ENCODE results near the gene VSIR. TPM values are rescaled to one million over a fixed set of nuclear protein-coding genes. Genes with fewer than 3 reads are reported as not detected.

The VSIR gene
- total and polyA plus RNA-seq, 9 of the 15 experiments (the other 6 are each of a cell fraction or from before 2014, with no cell fraction given), result 0.14 to 20.5 (median 9.3) TPM

- peak in 1 of 3 experiments; percentile 37; a peak in 1 of 6 replicates for TF ChIP-seq ZBTB11 (CRISPR knock-in tag; IDR thresholded peaks at IDR 0.05)
- peak; percentile 90; the same call in 1 of the 2 replicates for TF ChIP-seq RREB1 (CRISPR knock-in tag; IDR thresholded peaks at IDR 0.05)
- TF ChIP-seq ZNF140 (CRISPR knock-in tag; IDR thresholded peaks at IDR 0.05), result no peak
- no peak for TF ChIP-seq KLF16 (IDR thresholded peaks at IDR 0.05)
- peak; percentile 30; the same call in 1 of the 2 replicates for TF ChIP-seq SMAD3 (CRISPR knock-in tag; conservative IDR thresholded peaks at IDR 0.05)
- no peak for TF ChIP-seq ZNF431 (CRISPR knock-in tag; IDR thresholded peaks at IDR 0.05)
- no peak for TF ChIP-seq RERE (CRISPR knock-in tag; IDR thresholded peaks at IDR 0.05; ENCODE audit: borderline replicate concordance)
- no peak; the same call in 1 of the 2 replicates for TF ChIP-seq ATF4 (CRISPR knock-in tag; IDR thresholded peaks at IDR 0.05)
- no peak for TF ChIP-seq SAFB (IDR thresholded peaks at IDR 0.05; ENCODE audit: borderline replicate concordance, low read depth, low read length)
- no peak for TF ChIP-seq GTF2B (IDR thresholded peaks at IDR 0.05; ENCODE audit: extremely low read depth, insufficient read length)
Observed at GRCh38 chr10:71748671-71749191, 24.6 kb downstream of the VSIR start (continued).
